DMS53 treated with DMSO at 0.1 percent for 48 hours (cell line): Measurements from ENCODE around the gene CSHL1.
"Not testable (repeated sequence)": the region's sequence is repeated elsewhere in the genome, so short reads cannot be mapped to it uniquely, and the experiment has no call there.

ENCODE experiments used
- DNase-seq: peaks from one replicate; lab custom pipeline; 2025; ENCODE audit not compliant: unreplicated experiment; lab: John Stamatoyannopoulos, UW

The CSHL1 gene

GRCh38 chr17:63918789-63919305 is 7.8 kb upstream of the CSHL1 start, which contains the start of gene GH1:
Gene GH1 (minus strand): TSS chr17:63918839. CDS start chr17:63918776, 63 bp downstream.
- not testable (repeated sequence) for DNase-seq

DNA sequence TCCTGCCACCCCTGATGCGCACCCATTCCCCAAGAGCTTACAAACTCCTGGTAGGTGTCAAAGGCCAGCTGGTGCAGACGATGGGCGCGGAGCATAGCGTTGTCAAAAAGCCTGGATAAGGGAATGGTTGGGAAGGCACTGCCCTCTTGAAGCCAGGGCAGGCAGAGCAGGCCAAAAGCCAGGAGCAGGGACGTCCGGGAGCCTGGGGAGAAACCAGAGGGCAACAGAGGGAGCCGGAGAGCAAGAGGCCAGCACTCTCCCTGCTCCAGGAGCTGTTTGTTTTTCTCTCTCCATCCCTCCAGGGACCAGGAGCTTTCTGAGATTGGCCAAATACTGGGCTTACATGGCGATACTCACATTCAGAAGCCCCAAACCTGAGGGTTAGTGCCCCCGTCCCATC is 7.2 kb upstream of the CSHL1 start:
- no peak for DNase-seq

GRCh38 chr17:63917646-63918045 is 6.6 kb upstream of the CSHL1 start:
- no peak for DNase-seq

- DNase-seq: not testable (repeated sequence)
Observed at GRCh38 chr17:63917206-63917605, 6.1 kb upstream of the CSHL1 start.

DNA sequence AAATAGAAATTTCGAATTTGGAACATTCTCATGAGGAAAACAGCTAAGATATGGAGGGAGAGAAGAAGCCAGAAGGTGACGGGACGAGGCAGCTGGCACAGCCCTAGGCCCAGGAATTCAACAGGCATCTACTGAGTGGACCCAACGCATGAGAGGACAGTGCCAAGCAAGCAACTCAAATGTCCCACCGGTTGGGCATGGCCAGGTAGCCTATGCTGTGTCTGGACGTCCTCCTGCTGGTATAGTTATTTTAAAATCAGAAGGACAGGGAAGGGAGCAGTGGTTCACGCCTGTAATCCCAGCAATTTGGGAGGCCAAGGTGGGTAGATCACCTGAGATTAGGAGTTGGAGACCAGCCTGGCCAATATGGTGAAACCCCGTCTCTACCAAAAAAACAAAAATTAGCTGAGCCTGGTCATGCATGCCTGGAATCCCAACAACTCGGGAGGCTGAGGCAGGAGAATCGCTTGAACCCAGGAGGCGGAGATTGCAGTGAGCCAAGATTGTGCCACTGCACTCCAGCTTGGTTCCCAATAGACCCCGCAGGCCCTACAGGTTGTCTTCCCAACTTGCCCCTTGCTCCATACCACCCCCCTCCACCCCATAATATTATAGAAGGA is 5.6 kb upstream of the CSHL1 start:
- no peak for DNase-seq

DNA sequence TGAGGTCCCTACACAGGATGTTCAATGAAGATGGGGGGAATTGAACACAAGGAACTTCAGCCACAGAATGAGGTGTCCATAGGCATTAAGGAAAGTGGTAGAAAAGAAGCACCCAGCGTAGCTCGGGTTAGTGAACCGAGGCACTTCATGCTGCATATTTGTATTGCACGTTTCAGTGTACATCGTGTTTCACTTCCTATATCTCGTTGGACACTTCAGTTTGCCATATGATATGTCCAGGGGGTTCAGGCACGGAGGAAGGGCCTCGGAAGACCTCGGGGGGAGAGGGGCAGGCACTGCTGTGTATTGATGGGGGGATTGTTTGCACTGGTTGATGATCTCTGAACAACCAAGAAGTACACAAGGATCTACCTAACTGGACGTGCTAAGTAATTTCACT is 4.7 kb upstream of the CSHL1 start:
- DNase-seq: not testable (repeated sequence)

GRCh38 chr17:63914471-63914870 is 3.4 kb upstream of the CSHL1 start:
- DNase-seq: no peak

GRCh38 chr17:63911657-63912100 is 621 bp upstream of the CSHL1 start:
- DNase-seq: no peak

- DNase-seq: no peak
Observed at GRCh38 chr17:63910096-63910495, 962 bp downstream of the CSHL1 start.

DNA sequence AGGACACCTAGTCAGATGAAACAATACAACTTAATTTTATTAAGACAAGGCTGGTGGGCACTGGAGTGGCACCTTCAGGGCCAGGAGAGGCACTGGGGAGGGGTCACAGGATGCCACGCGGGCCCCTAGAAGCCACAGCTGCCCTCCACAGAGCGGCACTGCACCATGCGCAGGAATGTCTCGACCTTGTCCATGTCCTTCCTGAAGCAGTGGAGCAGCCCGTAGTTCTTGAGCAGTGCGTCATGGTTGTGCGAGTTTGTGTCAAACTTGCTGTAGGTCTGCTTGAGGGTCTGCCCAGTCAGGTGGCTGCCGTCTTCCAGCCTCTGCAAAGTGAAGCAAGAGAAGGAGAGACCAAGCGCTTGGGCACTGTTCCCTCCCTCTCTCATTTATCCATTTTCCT is 1.5 kb downstream of the CSHL1 start:
- DNase-seq: not testable (repeated sequence)

- DNase-seq: not testable (repeated sequence)
Observed at GRCh38 chr17:63907161-63907778, 3.8 kb downstream of the CSHL1 start.

DNA sequence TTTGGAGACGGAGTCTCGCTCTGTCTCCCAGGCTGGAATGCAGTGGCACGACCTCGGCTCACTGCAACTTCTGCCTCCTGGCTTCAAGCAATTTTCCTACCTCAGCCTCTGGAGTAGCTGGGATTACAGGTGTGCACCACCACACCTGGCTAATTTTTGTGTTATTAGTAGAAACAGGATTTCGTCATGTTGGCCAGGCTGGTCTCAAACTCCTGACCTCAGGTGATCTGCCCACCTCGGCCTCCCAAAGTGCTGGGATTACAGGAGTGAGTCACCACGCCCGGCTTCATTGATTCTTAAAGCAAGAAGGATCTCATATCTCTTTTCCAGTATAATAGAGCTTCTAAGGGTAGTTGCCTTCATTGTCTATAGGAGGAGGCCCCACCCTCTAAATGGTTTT is 6.3 kb downstream of the CSHL1 start:
- not testable (repeated sequence) for DNase-seq

GRCh38 chr17:63903787-63904201 is 7.3 kb downstream of the CSHL1 start:
- DNase-seq: not testable (repeated sequence)

- not testable (repeated sequence) for DNase-seq
Observed at GRCh38 chr17:63901971-63902370, 9.1 kb downstream of the CSHL1 start.

GRCh38 chr17:63898899-63899798 is 11.9 kb downstream of the CSHL1 start:
- DNase-seq: not testable (repeated sequence)

GRCh38 chr17:63896524-63897354 is 14.3 kb downstream of the CSHL1 start, which contains the start of gene CSH1:
Gene CSH1 (minus strand): TSS chr17:63896574. CDS start chr17:63896511, 63 bp downstream.
- not testable (repeated sequence) for DNase-seq

DNA sequence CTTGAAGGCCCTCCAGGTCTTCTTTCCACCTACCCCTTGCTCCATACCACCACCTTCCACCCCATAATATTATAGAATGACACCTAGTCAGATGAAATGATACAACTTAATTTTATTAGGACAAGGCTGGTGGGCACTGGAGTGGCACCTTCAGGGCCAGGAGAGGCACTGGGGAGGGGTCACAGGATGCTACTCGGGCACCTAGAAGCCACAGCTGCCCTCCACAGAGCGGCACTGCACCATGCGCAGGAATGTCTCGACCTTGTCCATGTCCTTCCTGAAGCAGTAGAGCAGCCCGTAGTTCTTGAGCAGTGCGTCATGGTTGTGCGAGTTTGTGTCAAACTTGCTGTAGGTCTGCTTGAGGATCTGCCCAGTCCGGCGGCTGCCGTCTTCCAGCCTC is 16.2 kb downstream of the CSHL1 start:
- not testable (repeated sequence) for DNase-seq

DNA sequence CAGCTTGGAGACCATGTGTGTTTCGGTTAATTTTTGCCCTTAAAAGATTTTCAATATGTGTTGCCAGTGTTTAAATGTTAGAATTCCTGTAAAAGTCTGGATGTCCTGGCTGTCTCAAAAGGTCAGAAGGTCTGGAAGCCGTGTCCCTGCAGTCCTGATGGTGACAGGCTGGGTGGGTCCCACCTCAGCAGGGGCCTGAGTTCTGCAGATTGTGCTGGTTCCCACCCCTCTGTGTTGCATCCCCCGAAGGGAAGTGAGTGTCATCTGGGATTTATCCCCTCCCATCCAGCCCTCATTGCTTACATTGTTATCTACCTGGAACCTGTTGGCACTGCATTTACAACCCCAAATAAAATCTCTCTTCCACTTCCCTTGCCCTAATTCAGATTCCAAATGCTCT is 17.0 kb downstream of the CSHL1 start:
- DNase-seq: not testable (repeated sequence)

- DNase-seq: not testable (repeated sequence)
Observed at GRCh38 chr17:63892316-63893037, 18.6 kb downstream of the CSHL1 start.
